Nephron progenitor cell (in vitro differentiated cells): ENCODE measurements around the gene HIF1A.

Source experiments
- DNase-seq: peaks from one replicate; pipeline ENCODE4 v3.0.0; 2021
- H3K27ac Mint-ChIP-seq: 2 replicates; pipeline ENCODE4 v1.8.0; 2021; ENCODE audit warnings: mild to moderate bottlenecking, moderate library complexity, mixed read lengths
- H3K27me3 Mint-ChIP-seq: 2 replicates; pipeline ENCODE4 v1.8.0; 2021; ENCODE audit warnings: mild to moderate bottlenecking, low read depth, mixed read lengths; ENCODE audit not compliant: poor library complexity
- H3K36me3 Mint-ChIP-seq: 2 replicates; pipeline ENCODE4 v1.8.0; 2021; ENCODE audit warnings: low read depth, mixed read lengths
- H3K4me1 Mint-ChIP-seq: 2 replicates; pipeline ENCODE4 v1.8.0; 2021; ENCODE audit warnings: mixed read lengths
- H3K4me3 Mint-ChIP-seq: 2 replicates; pipeline ENCODE4 v1.8.0; 2021; ENCODE audit warnings: mild to moderate bottlenecking, moderate library complexity, mixed read lengths
- H3K9me3 Mint-ChIP-seq: 2 replicates; pipeline ENCODE4 v1.8.0; 2021; ENCODE audit warnings: mild to moderate bottlenecking, moderate library complexity, mixed read lengths
- CTCF ChIP-seq: fragments of 200-600 bp; sonication (generic); IDR thresholded peaks from 2 replicates; pipeline ENCODE4 v1.5.0; 2021; ENCODE audit warnings: antibody characterized with exemption

Gene HIF1A

GRCh38 chr14:61670576-61670975, 24.7 kb upstream of the HIF1A start:
- Mint-ChIP-seq H3K4me1 (no peaks in the 10 kb centered on the region), H3K27ac (no peak overlapping the region), H3K9me3 (no peaks in the 10 kb centered on the region), H3K36me3 (no peaks in the 10 kb centered on the region), H3K4me3 (no peak overlapping the region), H3K27me3 (peaks cover 8% of the 10 kb centered on the region)
- no peak for TF ChIP-seq CTCF
- no peak for DNase-seq

GRCh38 chr14:61671082-61671481, 24.2 kb upstream of the HIF1A start:
- no peaks in the 10 kb centered on the region for H3K9me3 Mint-ChIP-seq
- H3K4me3 Mint-ChIP-seq, result no peak overlapping the region
- TF ChIP-seq CTCF, result no peak
- H3K27ac Mint-ChIP-seq, result no peak overlapping the region
- H3K27me3 Mint-ChIP-seq, result peaks cover 8% of the 10 kb centered on the region
- no peak for DNase-seq
- H3K36me3 Mint-ChIP-seq, result no peaks in the 10 kb centered on the region
- H3K4me1 Mint-ChIP-seq, result no peaks in the 10 kb centered on the region

- TF ChIP-seq CTCF, result no peak
- Mint-ChIP-seq H3K4me3 (no peak overlapping the region), H3K4me1 (no peaks in the 10 kb centered on the region), H3K27me3 (peaks cover 4% of the 10 kb centered on the region), H3K9me3 (no peaks in the 10 kb centered on the region), H3K27ac (no peak overlapping the region), H3K36me3 (no peaks in the 10 kb centered on the region)
- DNase-seq, result no peak
Measured at GRCh38 chr14:61672796-61673195, 22.5 kb upstream of the HIF1A start.

- Mint-ChIP-seq H3K27me3 (peaks cover 4% of the 10 kb centered on the region), H3K4me3 (no peak overlapping the region), H3K27ac (no peak overlapping the region), H3K36me3 (no peaks in the 10 kb centered on the region), H3K9me3 (no peaks in the 10 kb centered on the region), H3K4me1 (no peaks in the 10 kb centered on the region)
- TF ChIP-seq CTCF, result no peak
- DNase-seq, result no peak
Measured at GRCh38 chr14:61673305-61673704, 22.0 kb upstream of the HIF1A start.

- H3K4me1 Mint-ChIP-seq, result peaks cover 7% of the 10 kb centered on the region
Measured at GRCh38 chr14:61675291-61675690, 20.0 kb upstream of the HIF1A start.

More at GRCh38 chr14:61675291-61675690, 20.0 kb upstream of the HIF1A start:
- Mint-ChIP-seq H3K27me3 (peaks cover 4% of the 10 kb centered on the region), H3K4me3 (no peak overlapping the region), H3K9me3 (no peaks in the 10 kb centered on the region), H3K27ac (no peak overlapping the region), H3K36me3 (no peaks in the 10 kb centered on the region)
- no peak for TF ChIP-seq CTCF
- DNase-seq, result no peak
